AG08396 (cell line): Measurements from ENCODE around the gene DPPA3.
"Not testable (repeated sequence)": the region's sequence is repeated elsewhere in the genome, so short reads cannot be mapped to it uniquely, and the experiment has no call there.

Source experiments
- DNase-seq: peaks from one replicate; pipeline ENCODE4 v3.0.0; 2012; ENCODE audit warnings: low spot score, mixed read lengths

The DPPA3 gene

GRCh38 chr12:7711133-7711532 lies at the start of gene DPPA3:
Gene DPPA3 (plus strand): TSS chr12:7711433. CDS start chr12:7711571, 138 bp downstream.
- DNase-seq: no peak

GRCh38 chr12:7661741-7662140 lies 49.5 kb upstream of the DPPA3 start:
- DNase-seq: no peak

- DNase-seq: no peak
Measured at GRCh38 chr12:7666595-7666994, 44.6 kb upstream of the DPPA3 start.

- DNase-seq: peak; percentile 31
Measured at GRCh38 chr12:7667125-7667524, 44.1 kb upstream of the DPPA3 start.

DNA sequence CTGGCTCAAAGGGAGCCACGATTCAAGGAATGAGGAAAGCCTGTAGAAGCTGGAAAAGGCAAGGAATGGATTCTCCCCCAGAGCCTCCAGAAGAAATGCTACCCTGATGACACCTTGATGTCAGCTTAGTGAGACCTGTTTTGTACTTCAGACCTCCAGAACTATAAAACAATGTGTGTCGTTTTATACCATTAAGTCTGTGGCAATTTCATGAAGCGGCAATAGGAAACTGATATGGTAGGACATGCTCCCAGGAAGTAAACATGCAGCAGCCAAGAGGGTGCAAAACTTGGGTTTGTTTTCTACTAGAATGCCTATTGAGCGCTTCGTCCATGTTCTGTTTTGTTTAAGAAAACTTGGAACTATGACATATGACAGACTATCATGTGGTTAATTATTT lies 43.1 kb upstream of the DPPA3 start:
- no peak for DNase-seq

DNA sequence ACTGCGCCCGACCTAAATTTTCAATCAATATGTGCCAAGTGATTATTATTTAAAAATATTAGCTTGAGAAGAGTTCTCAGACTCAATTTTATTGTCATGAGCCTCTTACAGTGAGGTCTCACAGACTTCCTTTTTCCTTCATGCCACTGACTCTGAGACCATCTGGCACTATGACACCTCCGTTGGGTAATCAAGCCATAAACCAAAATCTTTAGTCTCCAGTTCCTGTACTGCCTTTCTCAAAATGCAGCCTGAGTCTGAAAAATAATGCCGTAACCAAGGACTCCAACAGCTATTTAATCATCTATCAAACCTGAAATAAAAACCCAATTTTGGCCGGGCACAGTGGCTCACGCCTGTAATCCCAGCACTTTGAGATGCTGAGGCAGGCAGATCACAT lies 35.8 kb upstream of the DPPA3 start:
- DNase-seq: not testable (repeated sequence)

DNA sequence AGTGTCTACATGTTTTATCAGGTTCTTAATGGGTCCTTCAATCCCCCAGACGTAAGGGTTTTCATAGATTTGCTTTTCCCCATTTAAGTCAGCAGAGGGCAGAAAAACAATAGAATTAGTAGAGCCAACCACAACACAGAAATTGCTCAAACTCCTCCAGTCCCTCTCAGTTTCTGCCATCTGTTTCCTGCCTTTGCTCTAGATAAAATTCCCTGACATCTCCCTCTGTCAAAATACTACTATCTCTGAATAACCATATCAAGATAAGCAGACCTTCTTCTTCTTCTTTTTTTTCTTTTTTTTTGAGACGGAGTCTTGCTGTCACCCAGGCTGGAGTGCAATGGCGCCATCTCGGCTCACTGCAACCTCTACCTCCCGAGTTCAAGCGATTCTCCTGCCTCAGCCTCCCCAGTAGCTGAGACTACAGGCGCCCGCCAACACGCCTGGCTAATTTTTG lies 33.8 kb upstream of the DPPA3 start:
- peak; percentile 48 for DNase-seq

DNA sequence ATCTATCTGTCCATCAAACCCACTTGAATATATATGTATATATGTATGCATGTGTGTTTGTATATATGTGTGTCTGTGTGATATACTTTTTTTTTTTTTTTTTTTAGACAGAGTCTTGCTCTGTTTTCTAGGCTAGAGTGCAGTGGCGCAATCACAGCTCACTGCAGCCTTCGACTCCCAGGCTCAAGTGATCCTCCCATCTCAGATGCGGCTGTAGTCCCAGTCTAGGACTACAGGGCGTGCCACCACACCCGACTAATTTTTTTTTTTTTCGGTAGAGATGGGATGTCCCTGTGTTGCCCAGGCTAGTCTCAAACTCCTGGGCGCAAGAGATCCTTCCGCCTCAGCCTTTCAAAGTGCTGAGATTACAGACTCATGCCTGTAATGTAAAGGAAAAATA lies 32.5 kb upstream of the DPPA3 start:
- no peak for DNase-seq

DNA sequence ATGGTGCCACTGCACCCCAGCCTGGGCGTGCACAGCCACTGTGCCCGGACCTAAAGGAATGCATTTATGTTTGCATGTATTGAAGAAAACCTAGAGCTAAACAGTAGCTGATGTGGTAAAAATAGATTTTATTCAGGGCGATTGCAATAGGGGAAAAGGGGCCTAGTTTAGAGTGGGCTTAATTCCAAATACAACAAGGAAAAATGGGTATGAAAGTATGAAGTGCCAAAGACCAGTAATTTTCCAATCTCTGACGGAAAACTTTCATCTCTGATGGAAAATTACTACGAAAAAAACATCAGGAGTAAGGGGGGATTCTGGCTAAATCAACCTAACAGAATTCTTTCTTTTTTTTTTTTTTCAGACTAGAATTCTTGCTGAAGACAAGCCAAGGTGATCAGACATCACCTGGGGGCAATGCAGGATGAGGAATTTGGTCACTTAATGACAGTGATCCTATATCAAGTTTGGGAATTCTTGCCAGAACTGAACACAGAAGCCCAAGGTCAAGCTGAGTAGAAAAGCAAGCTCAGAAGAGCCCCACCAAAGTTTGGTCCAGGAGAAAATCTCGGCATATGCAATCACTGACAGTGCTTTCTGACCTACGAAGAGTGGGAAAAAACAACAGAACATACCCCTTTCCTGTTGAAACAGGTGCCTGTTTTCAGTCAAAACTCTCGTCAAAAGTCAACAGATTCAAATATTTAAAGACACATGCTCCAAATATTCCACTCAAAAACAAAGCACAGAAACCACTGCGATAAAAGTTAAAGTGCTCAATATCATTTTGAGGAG lies 31.8 kb upstream of the DPPA3 start:
- DNase-seq: no peak

DNA sequence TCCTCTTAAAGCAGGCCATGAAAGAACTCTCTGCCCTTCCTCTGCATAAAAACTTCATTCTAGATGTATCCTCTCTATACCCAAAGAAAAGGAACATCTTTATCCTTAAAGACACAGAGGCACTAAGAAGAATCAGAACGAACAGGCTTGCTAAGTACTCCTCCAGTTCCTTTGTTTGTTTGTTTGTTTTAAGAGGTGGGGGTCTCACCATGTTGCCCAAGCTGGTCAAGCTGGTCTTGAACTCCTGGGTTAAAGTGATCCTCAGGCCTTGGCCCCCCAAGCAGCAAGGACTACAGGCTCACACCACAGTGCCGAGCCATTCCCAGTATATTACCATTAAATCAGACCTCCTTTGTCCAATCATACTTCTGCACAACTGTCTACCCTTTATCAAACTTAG lies 29.7 kb upstream of the DPPA3 start:
- DNase-seq: no peak

DNA sequence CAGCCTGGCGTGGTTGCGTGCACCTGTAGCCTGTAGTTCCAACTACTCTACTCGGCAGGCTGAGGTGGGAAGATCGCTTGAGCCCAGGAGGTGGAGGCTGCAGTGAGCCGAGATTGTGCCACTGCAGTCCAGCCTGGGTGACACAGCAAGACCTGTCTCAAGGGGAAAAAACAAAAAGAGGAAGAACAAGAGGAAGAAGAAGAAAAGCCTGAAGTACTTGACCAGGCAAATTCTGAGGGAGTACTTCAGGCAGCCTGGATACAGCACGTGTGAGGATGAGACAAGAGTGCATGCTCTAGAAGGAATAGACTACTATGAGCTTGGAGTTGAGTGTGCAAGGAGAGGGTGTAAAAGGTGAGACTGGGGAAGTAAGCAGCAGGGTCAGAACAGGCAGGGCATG lies 17.4 kb upstream of the DPPA3 start:
- no peak for DNase-seq

DNA sequence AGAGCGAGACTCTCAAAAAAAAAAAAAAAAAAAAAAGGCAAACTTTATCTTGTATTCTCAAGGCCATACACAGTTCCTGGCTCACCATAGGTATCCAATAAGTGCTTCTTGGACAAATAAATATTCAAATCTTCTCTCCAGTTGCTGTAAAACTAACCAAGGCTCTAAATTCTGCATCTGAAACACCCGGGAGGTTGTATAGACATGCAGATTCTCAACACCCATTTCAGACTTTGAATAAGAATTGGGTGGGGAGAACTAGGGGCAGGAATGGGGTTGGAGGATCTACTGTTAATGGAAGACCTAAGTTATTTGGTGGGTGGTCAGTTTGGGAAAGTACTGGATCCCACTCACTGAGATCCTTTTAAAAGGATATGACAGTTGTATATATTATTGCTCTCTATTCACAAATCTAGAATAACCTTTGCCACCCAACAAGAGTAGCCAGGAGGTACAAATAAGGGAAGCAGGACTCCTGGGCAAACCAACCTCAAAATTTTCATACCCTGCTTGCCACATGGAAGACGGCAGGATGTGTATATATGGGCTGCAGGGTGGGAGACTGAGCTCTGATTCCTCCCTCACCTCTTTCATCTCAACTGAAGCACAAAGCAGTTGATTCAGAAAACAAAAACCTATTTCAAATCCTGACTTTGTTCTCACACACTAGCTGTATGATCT lies 16.5 kb upstream of the DPPA3 start:
- no peak for DNase-seq

GRCh38 chr12:7695237-7695560 lies 16.0 kb upstream of the DPPA3 start:
- no peak for DNase-seq

- peak; percentile 20 for DNase-seq
Measured at GRCh38 chr12:7695566-7696197, 15.6 kb upstream of the DPPA3 start, which contains the start of gene GDF3. Gene GDF3 (minus strand): TSS chr12:7695775. CDS start chr12:7695728, 47 bp downstream.

- DNase-seq: no peak
Measured at GRCh38 chr12:7705846-7706245, 5.4 kb upstream of the DPPA3 start.

DNA sequence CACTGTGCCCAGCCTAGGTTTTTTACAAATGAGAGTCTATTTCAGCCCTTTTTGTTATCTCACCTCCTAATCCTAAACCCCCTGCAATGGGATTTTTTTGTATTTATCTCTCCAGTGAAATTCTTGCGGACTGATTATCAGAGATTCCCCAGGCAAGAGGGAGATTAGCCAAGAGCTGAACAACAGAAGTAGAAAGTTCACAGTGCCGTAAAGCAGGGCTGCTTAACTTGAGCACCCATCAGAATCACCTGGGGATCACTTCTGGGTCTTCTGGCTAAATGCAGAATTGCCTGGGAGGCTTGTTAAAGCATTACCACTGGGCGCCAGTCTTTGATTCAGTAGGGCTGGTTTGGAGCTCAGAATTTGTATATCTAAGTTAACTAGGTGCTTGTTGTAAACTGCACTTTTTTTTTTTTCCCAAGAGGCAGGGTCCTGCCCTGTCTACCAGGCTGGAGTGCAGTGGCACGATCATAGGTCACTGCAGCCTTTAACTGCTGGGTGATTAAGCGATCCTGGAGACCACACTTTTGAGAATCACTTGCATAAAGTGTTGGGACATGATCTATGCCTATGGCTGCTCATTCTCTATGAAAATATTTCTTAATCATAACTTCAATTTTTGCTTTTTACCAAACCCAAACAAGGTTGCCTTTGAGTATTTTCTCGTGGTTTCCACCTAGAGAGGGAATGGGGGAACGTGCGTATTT lies 1.1 kb upstream of the DPPA3 start:
- no peak for DNase-seq

- no peak for DNase-seq
Measured at GRCh38 chr12:7712841-7713442, 1.7 kb downstream of the DPPA3 start.

GRCh38 chr12:7716381-7716780 lies 5.1 kb downstream of the DPPA3 start:
- DNase-seq: no peak

DNA sequence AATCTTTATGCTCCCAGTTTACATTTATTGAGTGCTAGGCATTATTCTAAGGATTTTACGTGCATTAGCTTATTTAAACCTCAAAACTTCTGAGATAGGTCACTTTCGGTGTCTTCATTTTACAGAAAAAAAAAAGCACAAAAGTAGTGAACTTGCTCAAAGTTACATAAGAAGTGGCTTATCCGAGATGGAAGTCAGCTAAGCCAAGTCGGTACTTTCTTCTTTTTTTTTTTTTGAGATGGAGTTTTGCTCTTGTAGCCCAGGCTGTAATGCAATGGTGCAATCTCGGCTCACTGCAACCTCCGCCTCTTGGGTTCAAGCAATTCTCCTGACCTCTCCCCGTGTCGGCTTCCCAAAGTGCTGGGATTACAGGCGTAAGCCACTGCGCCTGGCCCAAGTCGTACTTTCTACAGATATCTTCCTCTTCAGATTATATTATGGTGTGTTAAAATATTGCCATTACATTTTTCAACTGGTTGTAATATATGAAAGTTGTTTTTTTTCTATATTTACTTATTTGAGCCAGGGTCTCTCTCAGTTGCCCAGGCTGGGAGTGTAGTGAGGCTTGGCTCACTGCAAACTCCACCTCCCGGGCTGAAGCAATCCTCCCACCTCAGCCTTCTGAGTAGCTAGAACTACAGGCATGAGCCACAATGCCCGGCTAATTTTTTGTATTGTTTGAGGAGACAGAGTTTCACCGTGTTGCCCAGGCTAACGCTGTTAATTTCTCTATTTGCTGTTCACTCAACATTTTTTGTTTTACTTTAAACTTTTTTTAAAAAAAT lies 8.9 kb downstream of the DPPA3 start:
- no peak for DNase-seq

DNA sequence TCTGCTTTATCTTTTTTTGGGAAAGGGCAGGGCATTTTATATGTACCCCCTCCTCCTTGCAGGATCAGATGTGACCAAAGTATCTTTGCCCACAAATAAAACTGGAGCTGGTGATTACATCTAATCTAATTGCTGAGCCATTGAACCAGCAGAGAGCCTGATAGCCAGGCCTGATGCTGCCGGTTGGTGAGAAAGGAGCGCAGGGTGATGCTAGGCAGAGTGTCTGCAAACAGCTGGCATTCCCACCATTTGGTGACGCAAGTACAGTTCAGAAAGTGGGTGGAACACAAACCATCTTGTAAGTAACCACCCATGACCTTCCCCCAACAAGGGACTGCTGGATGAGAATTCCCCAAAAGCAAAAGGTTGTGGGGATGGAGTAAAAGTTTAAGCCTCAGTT lies 12.7 kb downstream of the DPPA3 start:
- DNase-seq: no peak

DNA sequence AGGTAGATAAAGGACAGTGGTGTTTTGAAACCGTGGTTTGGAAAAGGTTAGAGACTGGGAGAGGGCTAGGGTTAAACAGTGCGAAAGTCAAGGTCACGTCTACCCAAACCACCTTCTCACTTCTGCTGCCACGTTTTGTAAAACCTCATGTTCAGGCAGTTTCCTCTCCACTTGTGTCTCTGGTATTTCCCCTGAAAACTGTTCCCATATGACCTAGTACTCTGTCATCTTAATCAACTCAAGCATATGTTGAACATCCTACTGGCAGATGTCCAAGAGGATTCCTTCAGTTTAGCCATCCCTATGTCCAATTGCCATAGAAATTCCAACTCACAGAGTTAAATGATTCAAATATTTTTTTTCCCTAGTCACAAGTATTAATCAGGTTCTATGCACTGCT lies 18.5 kb downstream of the DPPA3 start:
- DNase-seq: no peak
